ENCODE data around the gene FAM120AOS. TPM values are rescaled to one million over a fixed set of nuclear protein-coding genes. Genes with fewer than 3 reads are reported as not detected.

Gene FAM120AOS
- total RNA-seq, 1 donor from 2014 or later, result 24.8 TPM

- no peak for DNase-seq
These were observed 15.4 kb downstream of the FAM120AOS start for GRCh38 chr9:93437996-93438395.

GRCh38 chr9:93436655-93437407 lies 16.6 kb downstream of the FAM120AOS start:
- DNase-seq, result no peak

GRCh38 chr9:93436218-93436617 lies 17.2 kb downstream of the FAM120AOS start:
- DNase-seq, result no peak

- no peak for DNase-seq
These were observed 18.0 kb downstream of the FAM120AOS start for GRCh38 chr9:93435386-93435785.

GRCh38 chr9:93434056-93434455 lies 19.3 kb downstream of the FAM120AOS start:
- DNase-seq, result no peak

- no peak for DNase-seq
These were observed 20.4 kb downstream of the FAM120AOS start for GRCh38 chr9:93432964-93433363.

GRCh38 chr9:93431539-93432105 lies 21.8 kb downstream of the FAM120AOS start:
- DNase-seq, result no peak

GRCh38 chr9:93427655-93428379 lies 25.6 kb downstream of the FAM120AOS start:
- no peak for DNase-seq

GRCh38 chr9:93422977-93423616 lies 30.3 kb downstream of the FAM120AOS start:
- DNase-seq, result no peak

GRCh38 chr9:93419023-93419422 lies 34.4 kb downstream of the FAM120AOS start:
- DNase-seq, result no peak

- no peak for DNase-seq
These were observed 35.8 kb downstream of the FAM120AOS start for GRCh38 chr9:93417538-93417937.

GRCh38 chr9:93416530-93417235 lies 36.7 kb downstream of the FAM120AOS start:
- no peak for DNase-seq

- DNase-seq, result no peak
These were observed 38.1 kb downstream of the FAM120AOS start for GRCh38 chr9:93415176-93415690.

GRCh38 chr9:93413530-93413929 lies 39.9 kb downstream of the FAM120AOS start:
- no peak for DNase-seq

- no peak for DNase-seq
These were observed 47.0 kb downstream of the FAM120AOS start for GRCh38 chr9:93406371-93406770.

- no peak for DNase-seq
These were observed 54.9 kb downstream of the FAM120AOS start for GRCh38 chr9:93398471-93398870.

GRCh38 chr9:93397661-93398373 lies 55.6 kb downstream of the FAM120AOS start:
- no peak for DNase-seq

Measured in occipital lobe (tissue), 2 donors.